ENCODE results near the gene IMMP2L. TPM values are rescaled to one million over a fixed set of nuclear protein-coding genes. Genes with fewer than 3 reads are reported as not detected.

The IMMP2L gene
- polyA plus RNA-seq, 1 experiment = 5.8 TPM

DNA sequence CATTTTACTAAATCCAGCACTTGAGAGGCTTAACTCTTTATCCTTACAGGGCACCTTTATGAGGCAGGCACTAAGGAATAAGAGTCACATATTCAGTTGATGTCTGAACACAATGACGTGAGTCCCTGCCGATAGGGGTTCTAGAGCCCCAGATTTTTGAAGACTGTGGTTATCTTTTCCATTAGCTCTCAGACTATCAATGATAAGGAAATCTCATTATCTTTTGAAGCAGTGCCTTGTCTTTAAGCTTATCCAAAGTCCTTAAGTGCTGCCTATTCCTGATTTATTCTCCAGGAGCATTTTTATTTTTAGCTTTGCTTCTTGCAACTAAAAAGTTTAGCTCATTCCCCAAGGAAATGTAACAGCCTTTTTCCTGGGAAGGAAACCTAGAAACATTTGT, 915.5 kb downstream of the IMMP2L start:
- TF ChIP-seq, protein P1, sequence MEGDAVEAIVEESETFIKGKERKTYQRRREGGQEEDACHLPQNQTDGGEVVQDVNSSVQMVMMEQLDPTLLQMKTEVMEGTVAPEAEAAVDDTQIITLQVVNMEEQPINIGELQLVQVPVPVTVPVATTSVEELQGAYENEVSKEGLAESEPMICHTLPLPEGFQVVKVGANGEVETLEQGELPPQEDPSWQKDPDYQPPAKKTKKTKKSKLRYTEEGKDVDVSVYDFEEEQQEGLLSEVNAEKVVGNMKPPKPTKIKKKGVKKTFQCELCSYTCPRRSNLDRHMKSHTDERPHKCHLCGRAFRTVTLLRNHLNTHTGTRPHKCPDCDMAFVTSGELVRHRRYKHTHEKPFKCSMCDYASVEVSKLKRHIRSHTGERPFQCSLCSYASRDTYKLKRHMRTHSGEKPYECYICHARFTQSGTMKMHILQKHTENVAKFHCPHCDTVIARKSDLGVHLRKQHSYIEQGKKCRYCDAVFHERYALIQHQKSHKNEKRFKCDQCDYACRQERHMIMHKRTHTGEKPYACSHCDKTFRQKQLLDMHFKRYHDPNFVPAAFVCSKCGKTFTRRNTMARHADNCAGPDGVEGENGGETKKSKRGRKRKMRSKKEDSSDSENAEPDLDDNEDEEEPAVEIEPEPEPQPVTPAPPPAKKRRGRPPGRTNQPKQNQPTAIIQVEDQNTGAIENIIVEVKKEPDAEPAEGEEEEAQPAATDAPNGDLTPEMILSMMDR (IDR thresholded peaks at IDR 0.05; ENCODE audit: insufficient read depth, low read depth, low read length) = no peak
- ChIA-PET POLR2A (no interaction called here), CTCF (no interaction called here)
- H3K27me3 ChIP-seq (ENCODE audit: control insufficient read depth, insufficient read depth, low read length) = no peaks in the 10 kb centered on the region
- no peaks in the 10 kb centered on the region for H3K36me3 ChIP-seq (ENCODE audit: control insufficient read depth, insufficient read depth, low read length)
- DNase-seq (ENCODE audit: low read depth) = no peak
- no peak overlapping the region for H3K4me3 ChIP-seq (ENCODE audit: low read depth, low read length)

DNA sequence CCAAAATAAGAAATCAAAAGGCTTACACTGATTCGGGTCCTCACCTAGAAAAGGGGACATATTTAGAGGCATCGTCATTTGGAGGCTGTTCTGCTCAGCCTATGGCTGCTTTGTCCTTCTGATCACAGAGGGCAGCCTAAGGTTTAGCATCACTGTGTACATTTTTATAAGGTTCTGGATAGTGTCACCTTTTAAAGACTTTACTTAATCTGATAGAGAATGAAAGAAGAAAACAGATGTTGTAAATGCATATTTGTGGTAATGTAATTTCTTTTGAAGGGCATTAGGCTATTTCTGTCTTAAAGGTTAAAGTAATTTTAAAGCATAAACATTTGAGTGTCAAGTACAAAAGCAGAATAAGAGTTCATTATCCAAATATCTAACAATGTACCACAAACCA, 916.7 kb downstream of the IMMP2L start:
- Histone ChIP-seq H3K4me3 (ENCODE audit: low read depth, low read length) (no peak overlapping the region), H3K36me3 (ENCODE audit: control insufficient read depth, insufficient read depth, low read length) (no peaks in the 10 kb centered on the region), H3K27me3 (ENCODE audit: control insufficient read depth, insufficient read depth, low read length) (no peaks in the 10 kb centered on the region)
- ChIA-PET POLR2A (no interaction called here), CTCF (no interaction called here)
- TF ChIP-seq, protein P1 (IDR thresholded peaks at IDR 0.05; ENCODE audit: insufficient read depth, low read depth, low read length) = no peak
- no peak for DNase-seq (ENCODE audit: low read depth)

DNA sequence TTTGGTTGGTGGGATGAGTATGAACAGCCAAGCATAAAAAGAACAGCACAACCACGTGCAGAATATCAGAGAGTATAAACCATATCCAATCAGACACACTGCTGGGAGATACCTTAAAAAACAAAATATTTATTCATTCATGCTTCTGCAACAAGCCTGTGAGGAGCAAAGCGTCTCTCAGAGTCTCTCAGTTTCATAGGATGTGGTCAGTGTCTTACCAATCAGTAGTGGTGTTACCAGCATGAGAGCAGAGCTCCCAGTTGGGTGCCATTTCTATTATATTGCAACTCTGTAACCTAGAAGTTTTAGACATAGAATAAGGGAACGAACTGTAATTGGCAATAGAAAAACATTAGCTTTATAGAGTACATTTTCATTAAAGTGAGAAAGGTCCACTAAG, 917.2 kb downstream of the IMMP2L start:
- CTCF ChIA-PET = no interaction called here

DNA sequence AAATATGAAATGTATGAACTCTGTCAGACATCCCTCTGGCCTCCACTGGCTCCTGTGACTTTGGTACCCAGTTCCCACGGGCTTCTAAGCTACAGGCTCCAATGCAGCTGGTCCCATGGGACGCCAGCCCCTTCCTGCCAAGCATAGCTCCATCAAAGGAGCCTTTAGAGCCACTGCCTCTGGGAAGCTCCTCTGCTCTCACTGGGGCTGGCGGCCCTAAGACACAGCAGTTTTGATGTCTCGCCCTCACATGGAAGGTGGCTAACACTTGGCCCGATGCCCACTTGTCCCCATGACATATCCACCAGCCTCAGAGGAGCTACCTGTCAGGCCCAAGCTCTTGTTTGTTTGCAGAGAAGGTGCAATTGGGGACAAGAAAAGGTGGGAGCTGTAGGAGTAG, 925.0 kb downstream of the IMMP2L start:
- POLR2A ChIA-PET = no interaction called here
- CTCF ChIA-PET = interaction anchor here (0.6 kb wide), 1 partner anchor 12 kb away, joined by 3 read pairs; no protein-coding TSS in a partner anchor

More for the DNA sequence above, 917.2 kb downstream of the IMMP2L start:
- H3K4me3 ChIP-seq (ENCODE audit: low read depth, low read length) = no peak overlapping the region
- H3K36me3 ChIP-seq (ENCODE audit: control insufficient read depth, insufficient read depth, low read length) = no peaks in the 10 kb centered on the region
- DNase-seq (ENCODE audit: low read depth) = no peak
- no peaks in the 10 kb centered on the region for H3K27me3 ChIP-seq (ENCODE audit: control insufficient read depth, insufficient read depth, low read length)
- TF ChIP-seq, protein P1 (IDR thresholded peaks at IDR 0.05; ENCODE audit: insufficient read depth, low read depth, low read length) = no peak
- POLR2A ChIA-PET = no interaction called here

DNA sequence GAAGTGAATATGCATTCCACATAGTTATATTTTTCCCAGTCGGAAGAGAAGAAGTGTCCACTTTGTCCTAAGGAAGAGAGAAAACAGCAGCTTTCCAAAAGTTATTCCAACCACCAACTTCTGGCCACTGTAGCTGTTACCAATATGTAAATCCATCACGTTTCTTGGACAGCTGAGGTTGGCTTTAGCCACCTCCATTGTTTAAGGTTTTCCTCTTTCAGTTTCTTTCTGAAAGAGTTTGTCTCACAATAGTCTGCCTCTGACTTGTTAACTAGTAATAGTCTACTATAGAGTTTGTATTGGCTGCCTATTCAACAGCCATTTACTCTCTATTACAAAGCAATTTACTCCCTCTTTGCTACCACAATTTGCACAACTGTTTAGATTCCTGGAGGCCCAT, 929.0 kb downstream of the IMMP2L start:
- ChIA-PET POLR2A (no interaction called here), CTCF (no interaction called here)
- no peak for DNase-seq (ENCODE audit: low read depth)
- Histone ChIP-seq H3K36me3 (ENCODE audit: control insufficient read depth, insufficient read depth, low read length) (no peaks in the 10 kb centered on the region), H3K27me3 (ENCODE audit: control insufficient read depth, insufficient read depth, low read length) (no peaks in the 10 kb centered on the region), H3K4me3 (ENCODE audit: low read depth, low read length) (no peak overlapping the region)
- TF ChIP-seq, protein P1 (IDR thresholded peaks at IDR 0.05; ENCODE audit: insufficient read depth, low read depth, low read length) = no peak

More for the DNA sequence above, 925.0 kb downstream of the IMMP2L start:
- Histone ChIP-seq H3K4me3 (ENCODE audit: low read depth, low read length) (no peak overlapping the region), H3K27me3 (ENCODE audit: control insufficient read depth, insufficient read depth, low read length) (no peaks in the 10 kb centered on the region), H3K36me3 (ENCODE audit: control insufficient read depth, insufficient read depth, low read length) (no peaks in the 10 kb centered on the region)
- TF ChIP-seq, protein P1 (IDR thresholded peaks at IDR 0.05; ENCODE audit: insufficient read depth, low read depth, low read length) = no peak
- no peak for DNase-seq (ENCODE audit: low read depth)
